Endothelial cell (in vitro differentiated cells): ENCODE data around the gene MUC12. TPM values are rescaled to one million over a fixed set of nuclear protein-coding genes. Genes with fewer than 3 reads are reported as not detected.

Source experiments
- DNase-seq: peaks from one replicate; pipeline ENCODE4 v3.0.0; 2021; ENCODE audit warnings: low spot score
- H3K27ac Mint-ChIP-seq: one replicate; pipeline ENCODE4 v1.8.0; 2021; ENCODE audit warnings: mixed read lengths, inconsistent platforms; ENCODE audit not compliant: unreplicated experiment
- H3K27me3 Mint-ChIP-seq: one replicate; pipeline ENCODE4 v1.8.0; 2021; ENCODE audit warnings: mild to moderate bottlenecking, moderate library complexity, mixed read lengths, inconsistent platforms; ENCODE audit not compliant: unreplicated experiment
- H3K36me3 Mint-ChIP-seq: one replicate; pipeline ENCODE4 v1.8.0; 2021; ENCODE audit warnings: mild to moderate bottlenecking, low read depth, mixed read lengths, inconsistent platforms; ENCODE audit not compliant: unreplicated experiment
- H3K4me1 Mint-ChIP-seq: one replicate; pipeline ENCODE4 v1.8.0; 2021; ENCODE audit warnings: mild to moderate bottlenecking, mixed read lengths, inconsistent platforms; ENCODE audit not compliant: unreplicated experiment
- H3K4me3 Mint-ChIP-seq: one replicate; pipeline ENCODE4 v1.8.0; 2021; ENCODE audit warnings: mild to moderate bottlenecking, mixed read lengths, inconsistent platforms; ENCODE audit not compliant: unreplicated experiment
- H3K9me3 Mint-ChIP-seq: one replicate; pipeline ENCODE4 v1.8.0; 2021; ENCODE audit warnings: mixed read lengths, inconsistent platforms; ENCODE audit not compliant: unreplicated experiment
- CTCF ChIP-seq: fragments of 200-600 bp; sonication (generic); IDR thresholded peaks from one replicate; pipeline ENCODE4 v1.5.0; 2021; ENCODE audit warnings: antibody characterized with exemption; ENCODE audit not compliant: unreplicated experiment
- total RNA-seq: library from RNA; stranded (reverse); fragmentation: NEBNext Ultra II Directional; extraction: Animal tissue kit (Norgen Biotek cat#: 25700); gene quantifications from one replicate; pipeline ENCODE4 v1.2.1, GENCODE V29; 2021; ENCODE audit not compliant: unreplicated experiment

Gene MUC12
- total RNA-seq, 1 donor from 2014 or later, result 1.3 TPM

DNA sequence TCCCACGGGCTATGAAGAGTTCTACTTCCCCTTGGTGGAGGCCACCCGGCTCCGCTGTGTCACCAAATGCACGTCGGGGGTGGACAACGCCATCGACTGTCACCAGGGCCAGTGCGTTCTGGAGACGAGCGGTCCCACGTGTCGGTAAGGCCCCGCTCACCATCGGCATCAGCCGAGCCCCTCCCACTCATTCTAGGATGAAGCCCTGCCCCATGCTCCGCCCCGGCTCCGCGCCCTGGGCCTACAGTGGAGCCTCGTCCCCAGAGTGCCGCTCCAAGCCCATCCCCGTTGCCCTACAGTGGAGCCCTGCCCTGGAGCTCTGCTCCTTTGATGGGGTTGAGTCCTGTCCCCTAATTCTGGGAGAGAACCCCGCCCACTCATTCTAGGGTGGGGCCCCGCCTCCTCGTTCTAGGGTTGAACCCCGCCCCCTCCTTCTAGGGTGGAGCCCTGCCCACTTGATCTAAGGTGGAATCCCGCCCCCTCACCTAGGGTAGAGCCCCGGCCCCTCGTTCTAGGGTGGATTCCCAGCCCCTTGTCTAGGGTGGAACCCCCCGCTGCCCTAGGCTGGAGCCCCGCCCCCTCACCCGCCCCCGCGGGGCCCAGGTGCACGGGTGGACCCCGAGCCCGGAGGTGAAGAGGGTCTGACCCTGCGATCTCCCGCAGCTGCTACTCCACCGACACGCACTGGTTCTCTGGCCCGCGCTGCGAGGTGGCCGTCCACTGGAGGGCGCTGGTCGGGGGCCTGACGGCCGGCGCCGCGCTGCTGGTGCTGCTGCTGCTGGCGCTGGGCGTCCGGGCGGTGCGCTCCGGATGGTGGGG, 3.4 kb upstream of the MUC12 start:
- Mint-ChIP-seq H3K9me3 (no peaks in the 10 kb centered on the region), H3K4me3 (peak overlapping the region; percentile 84), H3K36me3 (peaks cover 5% of the 10 kb centered on the region), H3K27ac (peak overlapping the region; percentile 42), H3K4me1 (peaks cover 15% of the 10 kb centered on the region), H3K27me3 (peaks cover 33% of the 10 kb centered on the region)
- peak; percentile 98 for TF ChIP-seq CTCF
- DNase-seq, result peak; percentile 100

GRCh38 chr7:100966542-100967291, 2.6 kb upstream of the MUC12 start:
- peak; percentile 43 for TF ChIP-seq CTCF
- Mint-ChIP-seq H3K27me3 (peaks cover 33% of the 10 kb centered on the region), H3K4me1 (peaks cover 15% of the 10 kb centered on the region), H3K27ac (no peak overlapping the region), H3K9me3 (no peaks in the 10 kb centered on the region), H3K36me3 (peaks cover 5% of the 10 kb centered on the region), H3K4me3 (peak overlapping the region; percentile 23)
- no peak for DNase-seq

GRCh38 chr7:100967292-100967863, 2.0 kb upstream of the MUC12 start:
- TF ChIP-seq CTCF, result no peak
- H3K36me3 Mint-ChIP-seq, result peaks cover 5% of the 10 kb centered on the region
- H3K27me3 Mint-ChIP-seq, result peaks cover 33% of the 10 kb centered on the region
- no peak overlapping the region for H3K27ac Mint-ChIP-seq
- H3K4me3 Mint-ChIP-seq, result peak overlapping the region; percentile 23
- H3K4me1 Mint-ChIP-seq, result peaks cover 15% of the 10 kb centered on the region
- DNase-seq, result no peak
- no peaks in the 10 kb centered on the region for H3K9me3 Mint-ChIP-seq

DNA sequence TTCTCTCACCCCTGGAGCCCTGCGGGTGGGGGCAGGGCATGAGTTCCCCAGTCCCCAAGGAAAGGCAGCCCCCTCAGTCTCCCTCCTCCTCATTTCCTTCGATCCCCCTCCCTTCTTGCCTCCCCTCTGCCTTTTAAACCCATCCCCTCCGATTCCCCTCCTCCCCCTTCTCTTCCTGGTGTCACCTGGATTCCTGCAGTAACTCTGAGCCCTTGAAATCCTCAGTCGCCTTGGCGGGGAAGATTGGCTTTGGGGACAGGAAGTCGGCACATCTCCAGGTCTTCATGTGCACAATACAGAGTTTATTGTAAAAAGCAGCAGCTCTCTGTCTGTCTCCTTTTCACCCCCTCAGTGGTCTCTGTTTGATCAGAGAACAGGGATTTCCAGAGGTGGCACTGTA, 1.3 kb upstream of the MUC12 start:
- no peak for TF ChIP-seq CTCF
- H3K27me3 Mint-ChIP-seq, result peaks cover 30% of the 10 kb centered on the region

More for the DNA sequence above, 1.3 kb upstream of the MUC12 start:
- DNase-seq, result no peak
- Mint-ChIP-seq H3K9me3 (no peaks in the 10 kb centered on the region), H3K36me3 (peaks cover 5% of the 10 kb centered on the region), H3K4me1 (peaks cover 15% of the 10 kb centered on the region), H3K4me3 (no peak overlapping the region), H3K27ac (no peak overlapping the region)
